ENCODE measurements around the gene RSPH3.
"Not testable (repeated sequence)": the region's sequence is repeated elsewhere in the genome, so short reads cannot be mapped to it uniquely, and the experiment has no call there.

The RSPH3 gene

DNA sequence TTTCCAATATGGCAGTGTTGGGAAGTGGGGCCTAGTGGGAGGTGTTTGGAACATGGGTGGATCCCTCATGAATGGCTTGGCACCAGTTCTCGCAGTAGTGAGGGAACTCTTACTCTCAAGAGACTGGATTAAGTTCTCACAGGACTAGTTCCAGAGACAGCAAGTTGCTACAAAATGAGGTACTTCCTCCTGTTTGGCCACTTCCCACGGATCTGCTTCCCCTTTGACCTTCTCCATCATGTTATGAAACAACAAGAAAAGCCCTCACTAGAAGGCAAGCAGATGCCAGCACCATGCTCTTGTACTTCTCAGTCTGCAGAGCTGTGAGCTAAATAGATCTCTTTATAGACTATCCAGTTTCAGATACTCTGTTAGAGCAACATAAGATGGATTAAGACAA is 3.1 kb downstream of the RSPH3 start:
- Histone ChIP-seq H3K9ac (ENCODE audit: low read depth, low read length) (no peak overlapping the region), H3K27me3 (ENCODE audit: control insufficient read depth, insufficient read depth, low read length) (no peaks in the 10 kb centered on the region), H3K9me3 (ENCODE audit: control insufficient read depth, insufficient read depth, low read length) (no peaks in the 10 kb centered on the region), H3K4me1 (ENCODE audit: control insufficient read depth, insufficient read depth, low read length) (no peaks in the 10 kb centered on the region), H3K36me3 (ENCODE audit: control insufficient read depth, insufficient read depth, low read length) (no peaks in the 10 kb centered on the region), H3K4me3 (ENCODE audit: low read depth, low read length) (no peak overlapping the region)

DNA sequence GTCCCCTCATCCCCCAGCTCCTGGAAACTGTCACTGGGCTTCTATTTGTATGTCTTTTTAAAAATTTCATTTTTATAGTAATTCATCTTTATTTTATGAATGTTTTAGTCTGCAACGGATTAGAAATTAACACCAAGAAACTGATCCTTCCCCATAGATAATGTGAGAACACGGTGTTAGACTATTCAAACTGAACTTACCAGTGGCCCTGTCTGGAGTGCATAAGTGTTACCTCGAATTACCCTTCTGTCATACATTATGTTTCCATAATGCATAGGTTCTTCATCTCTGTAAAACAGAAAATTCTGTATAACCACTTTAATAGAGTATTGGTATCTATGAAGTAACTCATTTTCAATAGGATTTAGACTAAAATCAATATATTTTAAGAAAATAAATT is 6.4 kb downstream of the RSPH3 start:
- Histone ChIP-seq H3K4me1 (ENCODE audit: control insufficient read depth, insufficient read depth, low read length) (no peaks in the 10 kb centered on the region), H3K4me3 (ENCODE audit: low read depth, low read length) (no peak overlapping the region), H3K36me3 (ENCODE audit: control insufficient read depth, insufficient read depth, low read length) (no peaks in the 10 kb centered on the region), H3K9me3 (ENCODE audit: control insufficient read depth, insufficient read depth, low read length) (no peaks in the 10 kb centered on the region), H3K27me3 (ENCODE audit: control insufficient read depth, insufficient read depth, low read length) (no peaks in the 10 kb centered on the region), H3K9ac (ENCODE audit: low read depth, low read length) (no peak overlapping the region)

DNA sequence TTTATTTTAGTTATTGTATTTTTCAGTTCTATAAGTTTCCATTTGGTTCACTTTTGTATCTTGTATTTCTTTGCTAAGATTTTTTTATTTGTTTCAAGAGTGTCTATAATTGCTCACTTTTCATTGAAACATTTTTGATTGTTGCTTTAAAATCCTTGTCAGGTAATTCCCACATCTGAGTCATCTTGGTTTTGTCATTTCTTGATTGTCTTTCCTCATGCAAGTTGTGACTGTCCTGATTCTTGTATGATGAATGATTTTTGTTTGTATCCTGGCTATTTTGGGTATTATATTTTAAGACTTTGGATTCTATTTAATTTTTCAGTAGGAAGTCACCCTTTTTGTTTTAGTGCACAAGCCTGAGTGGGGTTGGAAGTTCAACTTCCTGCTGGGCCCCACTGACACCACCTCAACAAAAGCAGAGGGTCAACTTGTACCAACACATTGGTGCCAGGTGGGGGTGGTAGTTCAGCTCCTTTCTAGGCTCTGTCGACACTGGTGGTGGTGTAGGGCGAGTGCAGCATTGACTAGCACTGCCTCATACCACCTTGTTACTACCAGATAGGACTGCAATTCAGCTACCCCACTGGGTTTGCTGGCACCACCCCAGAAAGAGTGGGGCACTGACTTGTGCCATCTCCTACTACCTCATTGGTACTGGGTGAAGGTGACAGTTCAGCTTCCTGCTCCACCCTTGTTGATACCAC is 8.8 kb downstream of the RSPH3 start:
- Histone ChIP-seq H3K9me3 (ENCODE audit: control insufficient read depth, insufficient read depth, low read length) (no peaks in the 10 kb centered on the region), H3K36me3 (ENCODE audit: control insufficient read depth, insufficient read depth, low read length) (no peaks in the 10 kb centered on the region), H3K27me3 (ENCODE audit: control insufficient read depth, insufficient read depth, low read length) (no peaks in the 10 kb centered on the region), H3K4me3 (ENCODE audit: low read depth, low read length) (no peak overlapping the region), H3K4me1 (ENCODE audit: control insufficient read depth, insufficient read depth, low read length) (no peaks in the 10 kb centered on the region), H3K9ac (ENCODE audit: low read depth, low read length) (no peak overlapping the region)

DNA sequence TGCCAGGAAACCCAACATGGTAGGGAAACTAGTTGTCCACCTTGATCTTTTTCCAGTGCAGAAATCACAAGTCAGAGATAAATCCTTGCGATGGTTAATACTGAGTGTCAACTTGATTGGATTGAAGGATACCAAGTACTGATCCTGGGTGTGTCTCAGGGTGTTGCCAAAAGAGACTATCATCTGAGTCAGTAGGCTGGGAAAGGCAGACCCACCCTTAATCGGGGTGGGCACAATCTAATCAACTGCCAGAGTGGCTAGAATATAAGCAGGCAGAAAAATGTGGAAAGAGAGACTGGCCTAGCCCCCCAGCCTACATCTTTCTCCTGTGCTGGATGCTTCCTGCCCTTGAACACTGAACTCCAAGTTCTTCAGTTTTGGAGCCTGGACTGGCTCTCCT is 10.3 kb downstream of the RSPH3 start:
- not testable (repeated sequence) for H3K27me3 ChIP-seq (ENCODE audit: control insufficient read depth, insufficient read depth, low read length); H3K9ac ChIP-seq (ENCODE audit: low read depth, low read length); H3K36me3 ChIP-seq (ENCODE audit: control insufficient read depth, insufficient read depth, low read length); H3K9me3 ChIP-seq (ENCODE audit: control insufficient read depth, insufficient read depth, low read length); H3K4me1 ChIP-seq (ENCODE audit: control insufficient read depth, insufficient read depth, low read length); H3K4me3 ChIP-seq (ENCODE audit: low read depth, low read length)

DNA sequence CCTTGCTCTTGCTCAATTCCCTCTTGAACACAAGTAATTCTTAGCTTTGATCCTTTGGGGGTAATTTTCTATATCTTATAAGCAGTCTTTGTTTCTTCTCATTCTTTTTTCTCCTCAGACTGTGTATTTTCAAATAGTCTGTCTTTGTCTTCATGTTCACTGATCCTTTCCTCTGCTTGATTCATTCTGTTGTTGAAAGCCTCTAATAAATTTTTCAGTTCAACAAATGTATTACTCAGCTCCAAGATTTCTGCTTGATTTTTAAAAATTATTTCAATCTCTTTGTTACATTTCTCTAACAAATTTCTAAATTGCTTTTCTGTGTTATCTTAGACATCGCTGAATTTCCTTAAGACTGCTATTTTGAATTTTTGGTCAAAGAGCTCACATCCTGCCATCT is 11.5 kb downstream of the RSPH3 start:
- Histone ChIP-seq H3K27me3 (ENCODE audit: control insufficient read depth, insufficient read depth, low read length) (no peaks in the 10 kb centered on the region), H3K4me3 (ENCODE audit: low read depth, low read length) (no peak overlapping the region), H3K36me3 (ENCODE audit: control insufficient read depth, insufficient read depth, low read length) (no peaks in the 10 kb centered on the region), H3K9me3 (ENCODE audit: control insufficient read depth, insufficient read depth, low read length) (no peaks in the 10 kb centered on the region), H3K4me1 (ENCODE audit: control insufficient read depth, insufficient read depth, low read length) (no peaks in the 10 kb centered on the region), H3K9ac (ENCODE audit: low read depth, low read length) (no peak overlapping the region)

DNA sequence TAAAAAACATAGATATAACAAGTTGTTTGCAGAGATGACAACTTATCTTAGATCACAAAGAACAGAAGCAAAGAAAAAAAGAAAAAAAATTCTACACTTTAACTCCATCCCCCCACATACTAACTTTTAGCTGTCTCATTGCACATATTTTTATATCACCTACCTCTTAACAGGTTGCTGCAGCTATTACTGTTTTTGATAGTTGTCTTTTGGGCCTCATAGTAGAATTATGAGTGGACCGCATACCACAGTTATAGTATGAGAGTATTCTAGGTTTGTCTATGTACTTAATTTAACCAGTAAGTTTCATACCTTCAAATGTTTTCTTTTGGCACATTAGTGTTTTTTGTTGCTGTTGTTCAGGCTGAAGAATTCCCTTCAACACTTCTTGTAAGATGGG is 12.3 kb downstream of the RSPH3 start:
- H3K9ac ChIP-seq (ENCODE audit: low read depth, low read length): no peak overlapping the region
- H3K9me3 ChIP-seq (ENCODE audit: control insufficient read depth, insufficient read depth, low read length): no peaks in the 10 kb centered on the region
- no peak overlapping the region for H3K4me3 ChIP-seq (ENCODE audit: low read depth, low read length)
- H3K36me3 ChIP-seq (ENCODE audit: control insufficient read depth, insufficient read depth, low read length): no peaks in the 10 kb centered on the region
- H3K4me1 ChIP-seq (ENCODE audit: control insufficient read depth, insufficient read depth, low read length): no peaks in the 10 kb centered on the region
- H3K27me3 ChIP-seq (ENCODE audit: control insufficient read depth, insufficient read depth, low read length): no peaks in the 10 kb centered on the region

DNA sequence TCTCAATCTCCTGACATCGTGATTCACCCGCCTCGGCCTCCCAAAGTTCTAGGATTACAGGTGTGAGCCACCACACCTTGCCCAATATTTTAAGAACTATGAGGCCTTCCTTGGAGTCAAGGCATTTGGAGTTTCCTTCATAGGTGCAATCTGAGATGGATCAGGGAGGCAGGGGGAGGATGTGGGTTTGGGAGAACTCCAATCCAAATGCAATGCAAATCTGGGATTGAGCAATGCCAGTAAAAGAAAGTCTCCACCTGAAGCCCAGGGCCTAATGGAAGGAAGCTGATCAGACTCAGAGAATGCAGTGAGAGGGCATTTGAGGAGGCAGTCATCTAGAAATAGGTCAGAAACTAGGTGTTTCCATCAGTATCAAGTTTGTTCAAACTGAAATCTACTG is 21.2 kb downstream of the RSPH3 start:
- Histone ChIP-seq H3K4me3 (ENCODE audit: low read depth, low read length) (no peak overlapping the region), H3K9ac (ENCODE audit: low read depth, low read length) (no peak overlapping the region), H3K27me3 (ENCODE audit: control insufficient read depth, insufficient read depth, low read length) (no peaks in the 10 kb centered on the region), H3K4me1 (ENCODE audit: control insufficient read depth, insufficient read depth, low read length) (no peaks in the 10 kb centered on the region), H3K36me3 (ENCODE audit: control insufficient read depth, insufficient read depth, low read length) (no peaks in the 10 kb centered on the region), H3K9me3 (ENCODE audit: control insufficient read depth, insufficient read depth, low read length) (no peaks in the 10 kb centered on the region)

DNA sequence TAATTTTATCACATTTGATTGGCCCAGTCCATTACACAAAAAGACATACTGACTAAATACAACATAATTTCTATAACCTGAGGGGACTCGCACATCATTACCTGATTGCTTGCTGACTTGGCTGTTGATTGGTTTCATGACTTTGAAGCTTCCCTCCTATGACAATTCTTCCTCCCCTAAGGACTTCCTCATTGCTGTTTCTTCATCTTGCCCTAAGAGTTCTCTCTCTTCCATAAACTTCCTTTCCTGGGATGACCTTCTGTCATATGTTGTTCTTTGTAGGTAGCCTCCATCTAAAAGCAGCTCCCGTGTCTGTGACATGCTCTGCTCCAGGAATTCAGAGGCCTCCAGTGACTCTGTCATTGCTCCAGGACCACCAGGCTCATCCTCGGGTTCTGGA is 22.6 kb downstream of the RSPH3 start:
- H3K4me1 ChIP-seq (ENCODE audit: control insufficient read depth, insufficient read depth, low read length): no peaks in the 10 kb centered on the region
- H3K9me3 ChIP-seq (ENCODE audit: control insufficient read depth, insufficient read depth, low read length): no peaks in the 10 kb centered on the region
- H3K9ac ChIP-seq (ENCODE audit: low read depth, low read length): no peak overlapping the region
- H3K36me3 ChIP-seq (ENCODE audit: control insufficient read depth, insufficient read depth, low read length): no peaks in the 10 kb centered on the region
- no peaks in the 10 kb centered on the region for H3K27me3 ChIP-seq (ENCODE audit: control insufficient read depth, insufficient read depth, low read length)
- H3K4me3 ChIP-seq (ENCODE audit: low read depth, low read length): no peak overlapping the region

DNA sequence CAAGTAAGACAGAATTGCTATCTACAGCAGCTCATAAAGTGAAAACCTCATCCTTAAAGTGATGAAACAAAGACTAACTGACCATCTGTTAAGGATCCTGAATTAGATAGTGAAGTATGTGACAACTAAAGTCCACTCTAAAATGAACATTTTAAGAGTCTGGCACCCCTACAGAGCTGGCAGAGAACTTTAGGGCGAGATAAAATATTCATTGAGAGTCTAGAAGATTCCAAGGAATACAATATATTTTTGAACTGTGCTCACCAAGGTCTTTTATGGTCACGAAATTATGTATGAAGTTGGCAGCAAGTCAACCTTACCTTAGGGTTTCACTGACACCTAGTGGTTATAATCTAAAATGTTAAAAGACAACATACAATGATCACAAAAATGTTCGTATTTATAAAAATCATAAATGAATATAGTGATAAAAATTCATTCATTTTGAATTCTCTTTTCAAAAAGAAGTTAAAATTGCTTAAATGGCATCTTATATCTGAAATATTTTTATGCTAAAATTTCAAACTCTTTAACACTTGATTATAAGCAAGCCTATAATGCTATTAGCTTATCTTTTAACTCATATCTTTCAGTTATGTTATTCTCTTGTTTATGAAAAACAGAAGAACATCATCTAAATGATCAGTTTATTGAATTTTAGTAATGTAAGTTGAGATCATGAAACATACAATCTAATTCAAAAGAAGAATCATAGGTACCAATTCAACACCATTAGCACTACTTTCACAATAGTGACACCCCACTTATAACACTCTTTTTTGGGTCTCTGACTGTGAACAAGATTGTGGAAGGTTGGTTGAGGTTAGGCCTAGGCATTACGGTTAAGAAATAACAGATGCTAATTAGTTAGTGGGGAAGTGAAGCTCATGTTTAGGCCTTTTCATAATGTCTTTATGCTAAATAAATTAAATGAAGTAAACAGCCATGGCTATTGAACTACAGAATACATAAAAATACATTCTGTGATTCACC is 27.5 kb downstream of the RSPH3 start:
- H3K36me3 ChIP-seq (ENCODE audit: control insufficient read depth, insufficient read depth, low read length): no peaks in the 10 kb centered on the region
- no peaks in the 10 kb centered on the region for H3K27me3 ChIP-seq (ENCODE audit: control insufficient read depth, insufficient read depth, low read length)
- no peak overlapping the region for H3K9ac ChIP-seq (ENCODE audit: low read depth, low read length)
- H3K4me3 ChIP-seq (ENCODE audit: low read depth, low read length): no peak overlapping the region
- H3K4me1 ChIP-seq (ENCODE audit: control insufficient read depth, insufficient read depth, low read length): peaks cover 4% of the 10 kb centered on the region
- peaks cover 2% of the 10 kb centered on the region for H3K9me3 ChIP-seq (ENCODE audit: control insufficient read depth, insufficient read depth, low read length)

DNA sequence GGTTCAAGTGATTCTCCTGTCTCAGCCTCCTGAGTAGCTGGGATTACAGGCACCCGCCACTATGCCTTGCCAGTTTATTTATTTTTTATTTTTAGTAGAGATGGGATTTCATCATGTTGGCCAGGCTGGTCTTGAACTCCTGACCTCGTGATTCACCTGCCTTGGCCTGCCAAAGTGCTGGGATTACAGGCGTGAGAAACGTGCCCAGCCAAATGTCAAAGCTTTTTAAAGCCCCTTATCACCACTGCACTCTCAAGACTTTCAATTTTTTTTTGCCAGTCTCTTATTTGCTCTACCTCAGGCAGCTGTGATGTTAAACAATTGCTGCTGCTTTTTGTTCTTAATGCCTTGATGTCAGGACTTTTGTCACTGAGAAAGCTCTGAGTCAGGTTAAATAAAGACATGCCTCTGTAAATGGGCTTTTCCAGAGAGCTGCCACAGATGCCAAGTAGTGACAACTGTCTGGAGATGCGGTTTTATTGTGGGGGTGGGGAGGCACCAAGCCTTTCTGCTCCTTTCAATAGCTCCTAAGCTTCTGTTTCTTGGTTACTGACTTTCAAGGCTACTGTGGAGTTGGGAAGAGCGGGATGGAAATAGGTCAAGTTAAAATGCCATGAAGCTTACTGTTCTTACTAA is 29.2 kb downstream of the RSPH3 start:
- no peaks in the 10 kb centered on the region for H3K27me3 ChIP-seq (ENCODE audit: control insufficient read depth, insufficient read depth, low read length)
- H3K9ac ChIP-seq (ENCODE audit: low read depth, low read length): no peak overlapping the region
- no peaks in the 10 kb centered on the region for H3K36me3 ChIP-seq (ENCODE audit: control insufficient read depth, insufficient read depth, low read length)
- H3K4me1 ChIP-seq (ENCODE audit: control insufficient read depth, insufficient read depth, low read length): peaks cover 4% of the 10 kb centered on the region
- H3K4me3 ChIP-seq (ENCODE audit: low read depth, low read length): no peak overlapping the region
- peaks cover 2% of the 10 kb centered on the region for H3K9me3 ChIP-seq (ENCODE audit: control insufficient read depth, insufficient read depth, low read length)

DNA sequence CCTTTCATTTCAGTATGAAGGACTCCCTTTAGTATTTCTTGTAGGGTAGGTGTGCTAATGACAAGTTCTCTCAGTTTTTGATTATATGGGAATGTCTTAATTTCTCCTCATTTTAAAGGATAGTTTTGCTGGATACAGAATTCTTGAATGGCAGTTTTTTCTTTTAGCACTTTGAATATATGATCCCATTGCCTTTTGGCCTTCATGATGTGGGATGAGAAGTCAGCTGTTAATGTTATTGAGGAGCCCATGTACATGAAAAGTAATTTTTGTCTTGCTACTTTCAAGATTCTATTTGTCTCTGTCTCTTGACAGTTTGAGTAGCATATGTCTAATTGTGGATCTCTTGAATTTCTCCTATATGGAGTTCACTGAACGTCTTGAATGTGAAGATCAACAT is 30.9 kb downstream of the RSPH3 start:
- Histone ChIP-seq H3K36me3 (ENCODE audit: control insufficient read depth, insufficient read depth, low read length) (no peaks in the 10 kb centered on the region), H3K9me3 (ENCODE audit: control insufficient read depth, insufficient read depth, low read length) (peaks cover 2% of the 10 kb centered on the region)

More for the DNA sequence above, 30.9 kb downstream of the RSPH3 start:
- Histone ChIP-seq H3K9ac (ENCODE audit: low read depth, low read length) (no peak overlapping the region), H3K4me3 (ENCODE audit: low read depth, low read length) (no peak overlapping the region), H3K27me3 (ENCODE audit: control insufficient read depth, insufficient read depth, low read length) (no peaks in the 10 kb centered on the region), H3K4me1 (ENCODE audit: control insufficient read depth, insufficient read depth, low read length) (peaks cover 4% of the 10 kb centered on the region)
